M059J (cell line): ENCODE measurements around the gene BIVM. TPM values are rescaled to one million over a fixed set of nuclear protein-coding genes. Genes with fewer than 3 reads are reported as not detected.

Source experiments
- DNase-seq: peaks from one replicate; pipeline ENCODE4 v3.0.0-alpha.2; 2012; ENCODE audit warnings: low read depth
- total RNA-seq: library from RNA; depleted of rRNA; stranded (reverse); fragments of >200 nt; shearing (Covaris generic); gene quantifications from 2 replicates; pipeline ENCODE4 v1.2.3, GENCODE V29; 2014; rRNA removed

Gene BIVM
- total RNA-seq, 1 experiment from 2014 or later = 10.1 TPM

- DNase-seq = no peak
Observed at GRCh38 chr13:102879793-102880499, 81.0 kb downstream of the BIVM start.

- DNase-seq = no peak
Observed at GRCh38 chr13:102881819-102882686, 83.1 kb downstream of the BIVM start.

Other genes starting within 250 kb of the BIVM start
- gene TPP2, start 202.1 kb upstream of the BIVM start, total RNA-seq = 27.2 and 34.4 TPM in 2 replicates
- not detected in 2 replicates for gene METTL21C, start 104.1 kb upstream of the BIVM start, total RNA-seq
- gene TEX30, start 25.3 kb upstream of the BIVM start, total RNA-seq = 51.5 and 56.2 TPM in 2 replicates
- 20.3 and 25.1 TPM in 2 replicates for gene POGLUT2, start 143 bp upstream of the BIVM start, total RNA-seq
- 33.8 and 39.5 TPM in 2 replicates for gene ERCC5, start 46.9 kb downstream of the BIVM start, total RNA-seq